H1 (cell line): Measurements from ENCODE around the gene PIP5K1C. TPM values are rescaled to one million over a fixed set of nuclear protein-coding genes. Genes with fewer than 3 reads are reported as not detected.

Experiments
- CTCF ChIA-PET: fragments of 300-600 bp; sonication (Branson Sonifier 250); formaldehyde crosslinking; loops from one replicate; lab custom pipeline; 2021; ENCODE audit not compliant: partially characterized antibody; lab: Charles Lee
- POLR2A ChIA-PET: fragments of 300-600 bp; sonication (Branson Sonifier 250); formaldehyde crosslinking; loops from one replicate; lab custom pipeline; 2021; ENCODE audit warnings: inconsistent platforms; ENCODE audit not compliant: partially characterized antibody; lab: Charles Lee
- DNase-seq, 2 experiments: peaks; one replicate each; pipeline versions ENCODE4 v3.0.0 to v3.0.0-alpha.2; 2010 to 2022; ENCODE audit warnings: low spot score in 2 of 2, low read depth in 1 of 2, mixed read lengths in 1 of 2
- FAIRE-seq: peaks from 2 replicates; lab custom pipeline; 2011; peaks lifted over from hg19 to GRCh38; lab: Jason Lieb, UNC
- H2AFZ ChIP-seq: 2 replicates; pipeline ENCODE4 v1.8.1; 2012; ENCODE audit warnings: low read length, inconsistent platforms
- H2AK5ac ChIP-seq: 2 replicates; pipeline ENCODE4 v1.6.1; 2013; ENCODE audit warnings: low read depth, low read length
- H2BK120ac ChIP-seq: replicated peaks from 2 replicates; pipeline ENCODE3; 2013; ENCODE audit warnings: low read depth, low read length, inconsistent platforms
- H2BK12ac ChIP-seq: 2 replicates; pipeline ENCODE4 v1.6.1; 2013; ENCODE audit warnings: low read depth, low read length
- H2BK15ac ChIP-seq: 2 replicates; pipeline ENCODE4 v1.6.1; 2013; ENCODE audit warnings: low read length
- H2BK20ac ChIP-seq: 2 replicates; pipeline ENCODE4 v1.6.1; 2013; ENCODE audit warnings: low read length
- H2BK5ac ChIP-seq: 2 replicates; pipeline ENCODE4 v1.6.1; 2013; ENCODE audit warnings: low read depth, low read length
- H3K14ac ChIP-seq: 2 replicates; pipeline ENCODE4 v1.6.1; 2013; ENCODE audit warnings: inconsistent platforms; ENCODE audit not compliant: insufficient read length
- H3K18ac ChIP-seq: 2 replicates; pipeline ENCODE4 v1.6.1; 2013; ENCODE audit warnings: low read length; ENCODE audit errors: extremely low read depth
- H3K23ac ChIP-seq: 2 replicates; pipeline ENCODE4 v1.6.1; 2013; ENCODE audit warnings: inconsistent platforms; ENCODE audit not compliant: insufficient read length
- H3K23me2 ChIP-seq: 2 replicates; pipeline ENCODE4 v1.6.1; 2013; ENCODE audit warnings: low read depth, low read length
- H3K27ac ChIP-seq: 2 replicates; pipeline ENCODE4 v1.6.1; 2011; ENCODE audit warnings: low read depth, low read length, inconsistent platforms
- H3K27me3 ChIP-seq, 4 experiments: replicated peaks in 1 of 4; 1 replicate in 1 of 4; 2 replicates in 3 of 4; pipeline versions ENCODE4 v1.6.1 to v1.8.1; 2011 to 2013; ENCODE audit warnings: low read length in 3 of 4, mild to moderate bottlenecking in 3 of 4, inconsistent platforms in 2 of 4, mixed read lengths in 2 of 4, moderate library complexity in 1 of 4; ENCODE audit not compliant: control insufficient read depth in 3 of 4, insufficient read depth in 3 of 4; ENCODE audit errors: extremely low read depth in 1 of 4
- H3K36me3 ChIP-seq, 4 experiments: 2 replicates each; pipeline versions ENCODE4 v1.6.1 to v1.8.1; 2011 to 2013; ENCODE audit warnings: mild to moderate bottlenecking in 4 of 4, low read length in 3 of 4, moderate library complexity in 2 of 4, control low read depth in 1 of 4, inconsistent platforms in 1 of 4; ENCODE audit not compliant: insufficient read depth in 4 of 4, control insufficient read depth in 2 of 4
- H3K4ac ChIP-seq: replicated peaks from 2 replicates; pipeline ENCODE3; 2013; ENCODE audit warnings: low read length, low read depth, mixed read lengths, inconsistent platforms; ENCODE audit not compliant: insufficient read length
- H3K4me1 ChIP-seq, 4 experiments: replicated peaks in 1 of 4; 1 replicate in 1 of 4; 2 replicates in 3 of 4; pipeline versions ENCODE4 v1.6.1 to v1.8.1; 2011 to 2013; ENCODE audit warnings: low read length in 3 of 4, inconsistent platforms in 2 of 4, mixed read lengths in 1 of 4; ENCODE audit not compliant: insufficient read depth in 4 of 4, control insufficient read depth in 3 of 4
- H3K4me2 ChIP-seq, 2 experiments: 2 replicates each; pipeline versions ENCODE4 v1.6.1 to v1.8.1; 2011 to 2013; ENCODE audit warnings: low read depth in 2 of 2, low read length in 2 of 2, control low read depth in 1 of 2, inconsistent platforms in 1 of 2, mild to moderate bottlenecking in 1 of 2; ENCODE audit not compliant: insufficient read depth in 1 of 2
- H3K4me3 ChIP-seq, 4 experiments: fragments of 200-600, 300-600 bp in 1 of 4; sonication (generic), shearing (Covaris generic), sonication (Bioruptor Twin) in 1 of 4; 2 replicates each; pipeline versions ENCODE4 v1.5.1 to v1.8.1; 2011 to 2016; ENCODE audit warnings: low read length in 4 of 4, low read depth in 3 of 4, control low read depth in 2 of 4, inconsistent platforms in 2 of 4, mild to moderate bottlenecking in 2 of 4, mixed read lengths in 1 of 4, moderate library complexity in 1 of 4; ENCODE audit not compliant: insufficient read depth in 2 of 4; ENCODE audit errors: extremely low read depth in 1 of 4
- H3K56ac ChIP-seq: replicated peaks from 2 replicates; pipeline ENCODE3; 2013; ENCODE audit warnings: low read depth, mild to moderate bottlenecking, mixed read lengths, low read length, inconsistent platforms; ENCODE audit not compliant: insufficient read length
- H3K79me1 ChIP-seq: 2 replicates; pipeline ENCODE4 v1.6.1; 2013; ENCODE audit warnings: low read depth, low read length, control low read depth
- H3K79me2 ChIP-seq, 2 experiments: 2 replicates each; pipeline versions ENCODE4 v1.6.1 to v1.8.1; 2012 to 2013; ENCODE audit warnings: low read length in 2 of 2, mild to moderate bottlenecking in 2 of 2, inconsistent platforms in 1 of 2; ENCODE audit not compliant: insufficient read depth in 2 of 2, control insufficient read depth in 1 of 2
- H3K9ac ChIP-seq, 4 experiments: replicated peaks in 1 of 4; 1 replicate in 1 of 4; 2 replicates in 3 of 4; pipeline versions ENCODE4 v1.6.1 to v1.8.1; 2011 to 2013; ENCODE audit warnings: low read depth in 3 of 4, low read length in 3 of 4, control low read depth in 2 of 4, mild to moderate bottlenecking in 2 of 4, moderate library complexity in 2 of 4, inconsistent platforms in 1 of 4; ENCODE audit errors: extremely low read depth in 1 of 4
- H3K9me3 ChIP-seq, 2 experiments: 2 replicates each; pipeline versions ENCODE4 v1.6.1 to v1.8.1; 2012 to 2013; ENCODE audit warnings: mild to moderate bottlenecking in 2 of 2, moderate library complexity in 2 of 2, control low read depth in 1 of 2, inconsistent platforms in 1 of 2, low read depth in 1 of 2, low read length in 1 of 2, mixed read lengths in 1 of 2; ENCODE audit not compliant: insufficient read depth in 2 of 2
- H4K20me1 ChIP-seq, 2 experiments: replicated peaks in 1 of 2; 2 replicates each; pipeline versions ENCODE3 to v1.8.1; 2011 to 2013; ENCODE audit warnings: inconsistent platforms in 2 of 2, low read length in 2 of 2, mild to moderate bottlenecking in 1 of 2; ENCODE audit not compliant: insufficient read depth in 2 of 2, control insufficient read depth in 1 of 2
- H4K5ac ChIP-seq: 2 replicates; pipeline ENCODE4 v1.6.1; 2013; ENCODE audit warnings: low read length, low read depth, mixed read lengths, inconsistent platforms; ENCODE audit not compliant: insufficient read length
- H4K8ac ChIP-seq: 2 replicates; pipeline ENCODE4 v1.8.0; 2013; ENCODE audit warnings: mild to moderate bottlenecking, moderate library complexity, low read length, inconsistent platforms; ENCODE audit not compliant: insufficient read depth; ENCODE audit errors: extremely low read depth
- H4K91ac ChIP-seq: replicated peaks from 2 replicates; pipeline ENCODE3; 2013; ENCODE audit warnings: low read length, mixed read lengths, inconsistent platforms; ENCODE audit not compliant: insufficient read length
- CTCF ChIP-seq, 3 experiments: IDR thresholded peaks; 1 replicate in 2 of 3; 2 replicates in 1 of 3; pipeline versions ENCODE4 v1.5.1 to v1.6.1; 2011; ENCODE audit warnings: low read length in 3 of 3, mild to moderate bottlenecking in 3 of 3, inconsistent platforms in 2 of 3, low read depth in 1 of 3, moderate library complexity in 1 of 3; ENCODE audit not compliant: insufficient read depth in 1 of 3; ENCODE audit errors: control extremely low read depth in 1 of 3
- WGBS, 2 experiments: shearing (Covaris generic) in 1 of 2; methylation state at CpG; one replicate each; pipeline versions ENCODE4 v1.1.6 to v1.1.7; 2013 to 2015; ENCODE audit warnings: low lambda C conversion rate in 2 of 2, mixed read lengths in 2 of 2, inconsistent platforms in 1 of 2, low coverage in 1 of 2, missing lambda C conversion rate in 1 of 2; ENCODE audit not compliant: insufficient replicate concordance in 2 of 2, insufficient coverage in 1 of 2, insufficient read length in 1 of 2; ENCODE audit errors: extremely low coverage in 1 of 2, missing lambda C conversion rate in 1 of 2; 5-methylcytosine and 5-hydroxymethylcytosine counted together
- polyA plus RNA-seq, 7 experiments: library from polyadenylated mRNA; depleted of rRNA in 3 of 7; stranded (reverse) in 5 of 7; unstranded in 2 of 7; fragments of >200 nt in 5 of 7; fragments of 200-250 nt in 2 of 7; gene quantifications; 1 replicate in 5 of 7; 2 replicates in 1 of 7; 4 replicates in 1 of 7; pipeline versions ENCODE4 v1.2.1 to v1.2.3, GENCODE V29; 2011 to 2013; ENCODE audit warnings: missing spikeins in 2 of 7, mixed read lengths in 2 of 7
- total RNA-seq: library from RNA; stranded (reverse); fragmentation: NEBNext Ultra II Directional; extraction: Animal tissue kit (Norgen Biotek cat#: 25700); gene quantifications from 2 replicates; pipeline ENCODE4 v1.2.1, GENCODE V29; 2021

Gene PIP5K1C
- total and polyA plus RNA-seq, 2 of the 8 experiments (the other 6 are each of a cell fraction or from before 2014, with no cell fraction given) = 10.6 to 32.9 TPM

GRCh38 chr19:3611841-3612240 is 88.4 kb downstream of the PIP5K1C start:
- Histone ChIP-seq H3K9me3 (no peaks in the 10 kb centered on the region), H3K79me2 (no peaks in the 10 kb centered on the region), H3K18ac (no peak overlapping the region), H3K14ac (no peak overlapping the region), H2BK120ac (no peak overlapping the region), H3K4me1 (peaks cover 3 to 9% (median 8%) of the 10 kb centered on the region in 4 experiments; a peak in 6 of 7 replicates), H4K8ac (no peak overlapping the region), H3K27ac (no peak overlapping the region), H4K91ac (no peak overlapping the region), H2BK12ac (no peak overlapping the region), H3K23me2 (peaks cover 7% of the 10 kb centered on the region; the same call in 1 of the 2 replicates), H2BK5ac (no peak overlapping the region), H2BK20ac (no peak overlapping the region), H3K27me3 (no peaks in the 10 kb centered on the region), H4K20me1 (peaks cover 2 to 13% of the 10 kb centered on the region in 2 experiments), H2AFZ (no peak overlapping the region), H3K56ac (no peak overlapping the region), H3K4me2 (no peak overlapping the region), H3K79me1 (no peaks in the 10 kb centered on the region; the same call in 1 of the 2 replicates), H2BK15ac (no peak overlapping the region), H4K5ac (no peak overlapping the region), H3K9ac (no peak overlapping the region), H3K23ac (no peak overlapping the region), H3K4ac (no peak overlapping the region), H3K4me3 (no peak overlapping the region), H3K36me3 (peaks cover 0 to 21% (median 3%) of the 10 kb centered on the region in 4 experiments; a peak in 2 of 8 replicates), H2AK5ac (no peak overlapping the region)
- FAIRE-seq (no peak), DNase-seq (no peak)
- 91% methylated on average over 36 of the region's 36 CpGs; no CpG with 5 or more reads in 1 of the 2 experiments for WGBS, 2 experiments
- POLR2A ChIA-PET = interaction anchor here (1.7 kb wide), 1 partner anchor 34 kb away, joined by 5 read pairs; no protein-coding TSS in a partner anchor
- CTCF ChIA-PET = interaction anchor here (0.9 to 1.4 kb wide), 6 partner anchors 8 to 20 kb away, joined by 3 to 4 read pairs (median 4); no protein-coding TSS in a partner anchor
- no peak for TF ChIP-seq CTCF (IDR thresholded peaks at IDR 0.05; ENCODE audit: control extremely low read depth in 1 of 3, insufficient read depth in 1 of 3, low read depth in 1 of 3, low read length in 3 of 3)
